Measurements from ENCODE around the gene ATP8A1.

GRCh38 chr4:42610941-42611340 is 46.0 kb downstream of the ATP8A1 start:
- TF ChIP-seq CTCF (IDR thresholded peaks at IDR 0.05) (no peak), MAX (CRISPR knock-in tag; IDR thresholded peaks at IDR 0.05) (no peak), TCF7 (CRISPR knock-in tag; IDR thresholded peaks at IDR 0.05; ENCODE audit: low read depth) (no peak), ATF3 (CRISPR knock-in tag; conservative IDR thresholded peaks at IDR 0.05) (no peak), NFYB (CRISPR knock-in tag; conservative IDR thresholded peaks at IDR 0.05; ENCODE audit: low read depth) (no peak), RELA (CRISPR knock-in tag; IDR thresholded peaks at IDR 0.05; ENCODE audit: borderline replicate concordance) (no peak), ZNF512 (CRISPR knock-in tag; IDR thresholded peaks at IDR 0.05; ENCODE audit: borderline replicate concordance) (no peak), ZSCAN18 (CRISPR knock-in tag; IDR thresholded peaks at IDR 0.05) (no peak), ZBTB43 (CRISPR knock-in tag; IDR thresholded peaks at IDR 0.05) (no peak), ZNF121 (CRISPR knock-in tag; IDR thresholded peaks at IDR 0.05) (no peak), NFE2L1 (CRISPR knock-in tag; IDR thresholded peaks at IDR 0.05) (no peak), AFF4 (CRISPR knock-in tag; IDR thresholded peaks at IDR 0.05; ENCODE audit: borderline replicate concordance) (no peak)
